Sigmoid colon (tissue), 7 donors: ENCODE data around the gene TRIAP1. TPM values are rescaled to one million over a fixed set of nuclear protein-coding genes. Genes with fewer than 3 reads are reported as not detected.

Experiments used
- DNase-seq: peaks from one replicate; pipeline ENCODE4 v3.0.0-alpha.2; 2019
- H3K27ac ChIP-seq, 4 donors: fragments of 200-600 bp; sonication (generic); one replicate each; pipeline ENCODE4 v1.5.1; 2016 to 2019; ENCODE audit warnings: mild to moderate bottlenecking in 1 of 4
- H3K27me3 ChIP-seq, 3 donors: fragments of 200-600 bp; sonication (generic); one replicate each; pipeline ENCODE4 v1.5.1; 2019; ENCODE audit warnings: mild to moderate bottlenecking in 1 of 3
- H3K36me3 ChIP-seq, 4 donors: fragments of 200-600 bp; sonication (generic); one replicate each; pipeline ENCODE4 v1.5.1; 2016 to 2019
- H3K4me1 ChIP-seq, 4 donors: fragments of 200-600 bp; sonication (generic); one replicate each; pipeline ENCODE4 v1.5.1; 2017 to 2019
- H3K4me3 ChIP-seq, 4 donors: fragments of 200-600 bp; sonication (generic); one replicate each; pipeline ENCODE4 v1.5.1; 2017 to 2019; ENCODE audit warnings: mild to moderate bottlenecking in 2 of 4, moderate library complexity in 1 of 4
- H3K9me3 ChIP-seq, 4 donors: fragments of 200-600 bp in 3 of 4; sonication (generic) in 3 of 4; one replicate each; pipeline versions ENCODE4 v1.5.1 to v1.6.1; 2013 to 2019
- CTCF ChIP-seq, 4 experiments: fragments of 450-650 bp in 3 of 4; fragments of 200-600 bp in 1 of 4; IDR thresholded peaks; one replicate each; pipeline ENCODE4 v1.5.1; 2016 to 2019; ENCODE audit warnings: antibody characterized with exemption in 4 of 4, mild to moderate bottlenecking in 3 of 4, moderate library complexity in 2 of 4
- EP300 ChIP-seq, 4 donors: sonication (generic); formaldehyde crosslinking; IDR thresholded peaks; one replicate each; pipeline ENCODE4 v1.6.1; 2017; ENCODE audit warnings: antibody characterized with exemption in 4 of 4
- POLR2A ChIP-seq, 2 donors: fragments of 450-650 bp; IDR thresholded peaks; one replicate each; pipeline ENCODE4 v1.6.1; 2016; ENCODE audit warnings: antibody characterized with exemption in 2 of 2, mild to moderate bottlenecking in 2 of 2, moderate library complexity in 2 of 2
- POLR2AphosphoS5 ChIP-seq, 4 donors: sonication (generic); formaldehyde crosslinking; IDR thresholded peaks; one replicate each; pipeline ENCODE4 v1.6.1; 2017; ENCODE audit warnings: antibody characterized with exemption in 4 of 4
- WGBS, 2 donors: extraction: QIAGEN DNeasy Blood & Tissue Kit; methylation state at CpG; one replicate each; pipeline ENCODE4 v1.1.7; 2013; 5-methylcytosine and 5-hydroxymethylcytosine counted together
- intact Hi-C: fragments of 100-400 bp; cut with DNase I; formaldehyde crosslinking; loops from one replicate; pipeline ENCODE4 v1.15.1; 2023
- polyA plus RNA-seq, 3 donors: library from polyadenylated mRNA; stranded (reverse); fragments of 200-250 nt; gene quantifications; one replicate each; pipeline ENCODE4 v1.2.3, GENCODE V29; 2013
- total RNA-seq, 4 donors: library from RNA; depleted of rRNA; stranded (reverse); fragments of >200 nt; gene quantifications; one replicate each; pipeline ENCODE4 v1.1.0, GENCODE V29; 2016
- donor health status: healthy with polysubstance abuse.
- donor health status: Bipolar disorder and iron deficiency.
- donor health status: healthy.

TRIAP1 gene
- total and polyA plus RNA-seq, 7 donors: 8.6 to 37.7 (median 14.8) TPM

- no peaks in the 10 kb centered on the region for H3K9me3 ChIP-seq
- intact Hi-C loops: loop anchor here (2.0 to 10.0 kb wide), 3 partner anchors 29 to 275 kb away; partner anchors contain the start of genes RNF10, SRSF9 and UNC119B
- no peak for DNase-seq
- H3K27me3 ChIP-seq: no peaks in the 10 kb centered on the region
- no peak overlapping the region for H3K4me3 ChIP-seq
- H3K36me3 ChIP-seq: peaks cover 0 to 47% (median 24%) of the 10 kb centered on the region in 4 donors
- TF ChIP-seq POLR2A (IDR thresholded peaks at IDR 0.05): no peak
- TF ChIP-seq CTCF (IDR thresholded peaks at IDR 0.05): peak in 3 of 4 experiments; percentile 12 to 60 (median 29)
- peaks cover 0 to 30% (median 21%) of the 10 kb centered on the region in 4 donors for H3K4me1 ChIP-seq
- 5 to 13% methylated on average over 6 of the region's 6 CpGs for WGBS, 2 donors
- peak overlapping the region in 3 of 4 donors; percentile 31 to 92 (median 87) for H3K27ac ChIP-seq
Measured at GRCh38 chr12:120439646-120440247, 6.4 kb downstream of the TRIAP1 start.

DNA sequence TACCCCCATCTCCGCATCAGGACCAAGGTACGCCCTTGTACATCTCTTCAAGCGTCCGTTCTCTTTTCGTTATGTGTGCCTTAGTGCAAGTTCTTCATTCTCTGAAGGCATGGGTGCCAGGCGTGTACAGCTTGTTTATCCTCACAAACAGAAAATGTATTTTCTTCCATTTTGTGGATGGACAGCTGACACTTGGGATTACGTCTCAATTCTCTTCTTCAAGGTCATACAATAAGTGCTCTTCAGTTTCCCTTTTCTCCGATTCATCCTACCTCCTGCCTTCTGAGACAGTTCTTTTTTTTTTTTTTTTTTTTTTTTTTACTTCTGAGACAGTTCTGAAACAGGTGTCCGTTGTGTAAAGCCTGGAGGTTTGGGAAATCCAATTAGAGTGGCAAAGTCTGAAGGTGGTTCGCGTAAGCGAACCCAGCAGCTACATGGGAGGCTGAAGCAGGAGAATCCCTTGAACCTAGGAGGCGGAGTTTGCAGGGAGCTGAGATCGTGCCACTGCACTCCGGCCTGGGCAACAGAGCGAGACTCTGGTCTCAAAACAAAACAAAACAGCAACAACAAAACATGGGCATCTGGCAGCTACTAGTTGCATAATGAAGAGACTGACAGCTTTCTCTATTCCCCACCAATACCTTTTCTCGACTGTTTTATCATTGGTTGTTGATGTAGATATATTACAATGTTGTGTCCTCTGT lies 7.5 kb downstream of the TRIAP1 start:
- WGBS, 2 donors: 15 to 37% methylated on average over 17 of the region's 17 CpGs
- H3K27ac ChIP-seq: peak overlapping the region; percentile 82 to 92 (median 86)
- no peaks in the 10 kb centered on the region for H3K9me3 ChIP-seq
- H3K36me3 ChIP-seq: peaks cover 0 to 36% (median 15%) of the 10 kb centered on the region in 4 donors
- H3K27me3 ChIP-seq: no peaks in the 10 kb centered on the region
- DNase-seq: no peak
- intact Hi-C loops: loop anchor here (2.0 to 10.0 kb wide), 3 partner anchors 30 to 276 kb away; partner anchors contain the start of genes RNF10, SRSF9 and UNC119B
- TF ChIP-seq EP300 (IDR thresholded peaks at IDR 0.05): no peak
- no peak for TF ChIP-seq POLR2AphosphoS5 (IDR thresholded peaks at IDR 0.05)
- no peak for TF ChIP-seq POLR2A (IDR thresholded peaks at IDR 0.05)
- TF ChIP-seq CTCF (IDR thresholded peaks at IDR 0.05): no peak
- H3K4me3 ChIP-seq: peak overlapping the region; percentile 68 to 87 (median 74)
- H3K4me1 ChIP-seq: peaks cover 0 to 26% (median 19%) of the 10 kb centered on the region in 4 donors

DNA sequence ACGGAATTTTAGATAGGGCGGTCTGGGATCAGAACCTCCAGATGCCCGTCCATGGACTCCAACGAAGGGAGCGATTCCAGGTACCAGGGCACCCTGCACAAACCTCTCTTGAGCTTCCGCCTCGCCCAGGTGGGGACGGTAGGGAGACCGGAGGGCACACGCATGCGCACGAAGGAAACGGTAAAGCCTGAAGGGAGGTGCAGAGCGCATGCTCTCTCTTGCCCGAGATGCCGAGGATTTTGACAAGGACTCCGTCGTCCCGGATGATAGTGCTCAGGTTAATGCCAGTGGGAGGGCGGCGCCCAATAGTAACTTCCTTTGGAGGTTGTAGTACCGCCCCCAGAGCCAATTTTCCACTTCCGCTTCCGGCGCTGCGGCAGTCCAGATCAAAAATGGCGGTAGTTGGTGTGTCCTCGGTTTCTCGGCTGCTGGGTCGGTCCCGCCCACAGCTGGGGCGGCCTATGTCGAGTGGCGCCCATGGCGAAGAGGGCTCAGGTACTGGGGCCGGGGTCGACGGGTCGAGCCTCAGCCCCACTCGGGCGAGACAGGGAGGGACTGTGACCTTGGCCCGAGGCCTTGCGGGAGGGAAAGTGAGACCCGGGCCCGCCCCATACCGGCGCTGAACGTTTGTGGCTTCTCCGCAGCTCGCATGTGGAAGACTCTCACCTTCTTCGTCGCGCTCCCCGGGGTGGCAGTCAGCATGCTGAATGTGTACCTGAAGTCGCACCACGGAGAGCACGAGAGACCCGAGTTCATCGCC lies 8.3 kb downstream of the TRIAP1 start, which contains the start of gene COX6A1:
Gene COX6A1 (plus strand): TSS at position 379 of the 760 bp plus-strand sequence. CDS start 14 bp downstream, at position 393.
- TF ChIP-seq EP300 (IDR thresholded peaks at IDR 0.05): no peak
- TF ChIP-seq POLR2AphosphoS5 (IDR thresholded peaks at IDR 0.05): peak; percentile 70 to 86 (median 78)
- TF ChIP-seq POLR2A (IDR thresholded peaks at IDR 0.05): peak; percentile 41 to 47
- 0% methylated on average over 59 of the region's 59 CpGs for WGBS, 2 donors

DNA sequence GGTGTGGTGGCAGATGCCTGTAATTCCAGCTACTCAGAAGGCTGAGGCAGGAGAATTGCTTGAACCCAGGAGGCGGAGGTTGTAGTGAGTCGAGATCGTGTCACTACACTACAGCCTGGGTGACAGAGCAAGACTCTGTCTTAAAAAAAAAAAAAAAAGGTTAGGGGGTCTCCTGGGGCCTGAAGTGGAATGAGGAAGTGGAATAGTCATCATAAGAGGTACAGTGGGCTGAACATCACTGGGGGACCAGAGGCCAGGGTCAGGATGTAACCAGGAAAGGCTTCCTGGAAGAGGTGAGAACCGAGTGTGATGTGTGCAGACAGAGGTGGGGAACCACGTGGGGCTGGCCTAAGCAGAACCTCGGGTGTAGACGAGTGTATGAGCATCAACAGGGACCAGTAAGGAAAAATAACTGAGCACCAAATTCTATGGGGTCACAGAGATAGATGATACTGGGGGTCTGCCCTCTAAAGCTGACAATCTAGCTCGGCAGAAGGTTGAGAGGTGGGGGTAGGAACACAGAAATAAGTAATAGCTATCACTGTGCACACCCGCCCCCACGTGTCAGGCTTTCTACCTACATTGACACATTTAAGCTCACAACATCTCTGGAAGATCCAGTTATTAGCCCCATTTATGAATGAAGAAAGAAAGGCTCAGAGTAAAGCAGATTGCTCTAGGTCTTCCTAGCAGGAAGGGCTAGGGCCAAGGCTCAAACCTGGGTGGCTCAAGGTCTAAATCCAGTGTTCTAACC lies 13.2 kb downstream of the TRIAP1 start:
- Histone ChIP-seq H3K4me3 (no peak overlapping the region), H3K9me3 (no peaks in the 10 kb centered on the region), H3K27ac (no peak overlapping the region), H3K36me3 (no peaks in the 10 kb centered on the region), H3K27me3 (peaks cover 0 to 4% (median 0%) of the 10 kb centered on the region in 3 donors), H3K4me1 (peaks cover 0 to 9% (median 2%) of the 10 kb centered on the region in 4 donors)
- WGBS, 2 donors: 66 to 75% methylated on average over 10 of the region's 10 CpGs
- DNase-seq: no peak
- TF ChIP-seq CTCF (IDR thresholded peaks at IDR 0.05) (no peak), EP300 (IDR thresholded peaks at IDR 0.05) (no peak), POLR2AphosphoS5 (IDR thresholded peaks at IDR 0.05) (no peak), POLR2A (IDR thresholded peaks at IDR 0.05) (no peak)
- intact Hi-C loops: loop anchor here (10.0 kb wide), 2 partner anchors 102 to 282 kb away; partner anchors contain the start of genes RNF10 and UNC119B

More for the DNA sequence above, 8.3 kb downstream of the TRIAP1 start, which contains the start of gene COX6A1:
- peak within 1 kb of the TSS; percentile 82 to 92 (median 86) for H3K27ac ChIP-seq
- peak; percentile 98 for DNase-seq
- H3K4me1 ChIP-seq: peaks cover 0 to 26% (median 19%) of the 10 kb centered on the region in 4 donors
- no peaks in the 10 kb centered on the region for H3K27me3 ChIP-seq
- H3K36me3 ChIP-seq: peaks cover 0 to 29% (median 12%) of the 10 kb centered on the region in 4 donors
- no peaks in the 10 kb centered on the region for H3K9me3 ChIP-seq
- peak within 1 kb of the TSS; percentile 68 to 87 (median 74) for H3K4me3 ChIP-seq
- intact Hi-C loops: loop anchor here (2.0 to 10.0 kb wide), 3 partner anchors 31 to 277 kb away; partner anchors contain the start of genes RNF10, SRSF9 and UNC119B
